Stimulated activated naive B cell treated with anti-CD40 and anti-IgM and Interleukin-4, amounts not matched to agents 10 μg/mL and 1 μg/mL and 100 μg/mL, for 72 hours (primary cell): ENCODE data around the gene PYCR2.
"Not testable (repeated sequence)": the region's sequence is repeated elsewhere in the genome, so short reads cannot be mapped to it uniquely, and the experiment has no call there.

ENCODE experiments used
- ATAC-seq, 2 donors: fragments of 150-1000 bp; cut with Tn5 transposase; replicated peaks; 2 replicates each; pipeline ENCODE4 v1.10.0; 2021; ENCODE audit warnings: moderate library complexity in 1 of 2
- DNase-seq: peaks from one replicate; pipeline ENCODE4 v3.0.0; 2021
- H3K27ac Mint-ChIP-seq: one replicate; pipeline ENCODE4 v1.8.0; 2022; ENCODE audit warnings: mild to moderate bottlenecking, mixed read lengths
- H3K27me3 Mint-ChIP-seq, 2 donors: one replicate each; pipeline ENCODE4 v1.8.0; 2022; ENCODE audit warnings: mixed read lengths in 2 of 2
- H3K36me3 Mint-ChIP-seq, 2 donors: one replicate each; pipeline ENCODE4 v1.8.0; 2022; ENCODE audit warnings: mixed read lengths in 2 of 2, mild to moderate bottlenecking in 1 of 2
- H3K4me1 Mint-ChIP-seq, 2 donors: one replicate each; pipeline ENCODE4 v1.8.0; 2022; ENCODE audit warnings: mixed read lengths in 2 of 2, mild to moderate bottlenecking in 1 of 2
- H3K4me3 Mint-ChIP-seq, 2 donors: one replicate each; pipeline ENCODE4 v1.8.0; 2022; ENCODE audit warnings: mild to moderate bottlenecking in 2 of 2, mixed read lengths in 2 of 2, moderate library complexity in 1 of 2
- H3K9me3 Mint-ChIP-seq, 2 donors: one replicate each; pipeline ENCODE4 v1.8.0; 2022; ENCODE audit warnings: mixed read lengths in 2 of 2, mild to moderate bottlenecking in 1 of 2

Gene PYCR2

DNA sequence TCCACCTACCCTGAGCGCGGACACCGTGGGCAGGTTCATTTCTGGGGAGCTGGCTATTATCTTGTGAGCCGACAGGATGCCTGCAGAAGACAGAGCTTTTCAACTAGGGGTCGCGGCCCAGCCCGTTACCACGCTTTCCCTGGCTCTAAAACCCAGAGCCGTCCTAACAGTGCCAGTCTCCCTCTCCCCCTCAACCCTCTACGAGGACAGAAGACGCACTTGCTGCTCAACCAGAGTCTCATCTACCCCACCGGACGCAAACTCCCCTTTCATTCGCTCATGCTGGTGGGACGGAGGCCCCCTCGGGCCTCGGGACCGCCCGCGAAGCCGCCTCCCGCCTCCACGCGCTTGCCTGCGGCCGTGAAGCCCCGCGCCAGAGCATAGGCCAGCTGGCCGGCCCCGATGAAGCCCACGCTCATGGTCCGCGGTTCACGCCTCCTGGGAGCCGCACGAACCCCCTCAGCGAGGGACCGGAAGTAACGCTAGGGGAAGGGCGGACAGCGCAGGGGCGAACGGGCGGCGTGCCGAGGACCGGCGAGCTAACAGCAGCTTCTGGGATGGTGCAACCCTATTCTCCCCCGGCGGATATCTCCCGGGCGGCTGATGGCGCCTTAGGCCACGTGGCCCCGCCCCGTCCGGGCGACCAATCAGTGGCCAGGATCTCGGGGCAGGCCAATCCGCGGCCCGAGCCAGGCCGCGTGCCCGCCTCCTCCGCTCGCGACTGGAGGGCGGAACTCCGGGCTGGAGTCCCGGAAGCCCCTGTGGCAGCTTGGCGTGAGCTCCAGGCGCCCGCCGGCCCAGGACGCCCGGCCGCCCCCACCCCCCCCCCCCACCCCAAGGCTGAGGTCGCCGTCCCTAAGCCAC lies at the start of gene PYCR2:
Gene PYCR2 (minus strand): TSS at position 559 of the 864 bp plus-strand sequence. CDS start 140 bp downstream, at position 419.
- peak; percentile 98 for ATAC-seq
- Mint-ChIP-seq H3K27ac (peak within 1 kb of the TSS; percentile 99), H3K36me3 (peaks cover 11 to 22% of the 10 kb centered on the region in 2 donors), H3K4me1 (peaks cover 12 to 55% of the 10 kb centered on the region in 2 donors), H3K4me3 (peak within 1 kb of the TSS; percentile 97 to 100), H3K9me3 (no peaks in the 10 kb centered on the region), H3K27me3 (no peaks in the 10 kb centered on the region)
- peak; percentile 96 for DNase-seq

DNA sequence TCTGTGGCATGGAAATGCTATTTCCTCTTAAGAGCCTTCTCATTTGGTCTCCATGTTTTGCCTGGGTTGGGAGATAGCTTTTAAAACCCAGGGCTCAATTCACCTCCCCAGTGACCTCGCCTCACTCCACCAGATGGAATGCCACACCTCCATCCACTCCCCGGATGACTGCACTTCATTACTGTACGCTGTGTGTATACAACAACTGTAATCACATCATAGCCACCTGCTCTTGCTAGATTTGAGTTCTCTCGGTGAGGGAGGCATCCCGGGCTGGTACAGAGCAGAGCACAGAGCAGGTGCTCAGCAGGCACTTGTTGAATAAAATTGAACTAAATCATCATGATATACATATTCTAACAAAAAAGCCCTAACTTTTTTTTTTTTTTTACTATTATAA lies 49.1 kb upstream of the PYCR2 start:
- Mint-ChIP-seq H3K27ac (no peak overlapping the region), H3K36me3 (peaks cover 7 to 10% of the 10 kb centered on the region in 2 donors), H3K4me1 (peaks cover 14 to 24% of the 10 kb centered on the region in 2 donors), H3K4me3 (no peak overlapping the region), H3K9me3 (no peaks in the 10 kb centered on the region), H3K27me3 (no peaks in the 10 kb centered on the region)
- DNase-seq (no peak), ATAC-seq (no peak)

DNA sequence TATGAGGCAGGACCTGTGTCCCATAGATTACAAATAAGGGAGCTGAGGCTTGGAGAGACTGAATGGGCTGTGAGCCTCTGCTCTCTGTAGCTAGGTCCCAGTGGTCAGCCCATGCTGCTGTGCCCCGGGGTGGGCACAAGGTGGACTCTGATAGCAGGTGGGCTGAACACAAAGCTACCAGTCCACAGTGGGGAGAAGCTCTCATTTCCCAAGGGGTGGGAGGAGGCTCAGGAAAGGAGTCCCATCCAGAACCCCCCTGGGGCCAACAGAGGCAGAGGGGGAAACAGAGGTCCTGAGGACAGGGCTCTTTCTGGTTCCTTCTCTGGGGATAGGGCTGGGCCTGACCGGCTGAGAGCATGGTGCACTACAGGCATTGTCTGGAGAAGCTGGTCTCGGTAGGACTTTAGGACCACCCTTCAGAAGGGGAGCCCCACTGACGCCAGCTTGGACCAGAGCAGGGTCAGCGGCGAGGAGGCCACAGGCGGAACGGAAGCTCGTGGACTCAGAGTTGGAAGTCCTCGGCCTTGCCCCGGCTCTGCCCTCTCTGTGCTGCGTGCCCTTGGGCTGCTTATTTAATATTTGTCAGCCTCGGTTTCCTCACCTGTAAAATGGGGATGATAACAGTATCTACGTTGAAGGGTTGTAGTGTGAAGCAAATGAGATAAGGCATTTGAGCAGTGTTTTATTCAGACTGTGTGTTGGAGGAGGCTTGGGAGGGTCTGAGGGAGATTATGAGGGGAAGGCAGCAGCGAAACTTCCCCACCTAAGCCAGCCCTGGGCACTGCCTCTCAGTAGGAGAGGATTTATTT lies 48.5 kb upstream of the PYCR2 start:
- Mint-ChIP-seq H3K9me3 (no peaks in the 10 kb centered on the region), H3K36me3 (peaks cover 6 to 8% of the 10 kb centered on the region in 2 donors), H3K27ac (no peak overlapping the region), H3K4me3 (no peak overlapping the region), H3K4me1 (peaks cover 8 to 18% of the 10 kb centered on the region in 2 donors), H3K27me3 (no peaks in the 10 kb centered on the region)
- DNase-seq = no peak
- ATAC-seq = no peak

DNA sequence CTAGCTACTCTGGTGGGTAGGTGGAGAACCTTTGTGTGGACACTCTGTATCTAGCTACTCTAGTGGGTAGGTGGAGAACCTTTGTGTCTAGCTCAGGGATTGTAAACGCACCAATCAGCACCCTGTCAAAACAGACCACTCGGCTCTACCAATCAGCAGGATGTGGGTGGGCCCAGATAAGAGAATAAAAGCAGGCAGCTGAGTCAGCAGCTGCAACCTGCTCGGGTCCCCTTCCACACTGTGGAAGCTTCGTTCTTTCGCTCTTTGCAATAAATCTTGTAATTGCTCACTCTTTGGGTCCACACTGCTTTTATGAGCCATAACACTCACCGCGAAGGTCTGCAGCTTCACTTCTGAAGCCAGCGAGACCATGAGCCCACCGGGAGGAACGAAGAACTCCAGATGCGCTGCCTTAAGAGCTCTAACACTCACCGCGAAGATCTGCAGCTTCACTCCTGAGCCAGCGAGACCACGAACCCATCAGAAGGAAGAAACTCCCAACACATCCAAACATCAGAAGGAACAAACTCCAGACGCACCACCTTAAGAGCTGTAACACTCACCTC lies 46.6 kb upstream of the PYCR2 start:
- not testable (repeated sequence) for H3K27ac Mint-ChIP-seq, H3K4me1 Mint-ChIP-seq, ATAC-seq, H3K36me3 Mint-ChIP-seq, H3K27me3 Mint-ChIP-seq, DNase-seq, H3K9me3 Mint-ChIP-seq, H3K4me3 Mint-ChIP-seq

DNA sequence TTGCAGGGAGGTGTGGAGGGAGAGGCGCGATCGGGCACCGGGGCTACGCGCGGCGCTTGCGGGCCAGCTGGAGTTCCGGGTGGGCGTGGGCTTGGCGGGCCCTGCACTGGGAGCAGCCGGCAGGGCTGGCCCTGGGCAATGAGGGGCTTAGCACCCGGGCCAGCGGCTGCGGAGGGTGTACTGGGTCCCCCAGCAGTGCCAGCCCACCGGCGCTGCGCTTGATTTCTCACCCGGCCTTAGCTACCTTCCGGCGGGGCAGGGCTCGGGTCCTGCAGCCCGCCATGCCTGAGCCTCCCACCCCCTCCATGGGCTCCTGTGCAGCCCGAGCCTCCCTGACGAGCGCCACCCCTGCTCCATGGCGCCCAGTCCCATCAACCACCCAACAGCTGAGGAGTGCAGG lies 45.7 kb upstream of the PYCR2 start:
- DNase-seq, H3K27ac Mint-ChIP-seq, H3K36me3 Mint-ChIP-seq, H3K27me3 Mint-ChIP-seq, ATAC-seq, H3K4me3 Mint-ChIP-seq, H3K9me3 Mint-ChIP-seq, H3K4me1 Mint-ChIP-seq: not testable (repeated sequence)

DNA sequence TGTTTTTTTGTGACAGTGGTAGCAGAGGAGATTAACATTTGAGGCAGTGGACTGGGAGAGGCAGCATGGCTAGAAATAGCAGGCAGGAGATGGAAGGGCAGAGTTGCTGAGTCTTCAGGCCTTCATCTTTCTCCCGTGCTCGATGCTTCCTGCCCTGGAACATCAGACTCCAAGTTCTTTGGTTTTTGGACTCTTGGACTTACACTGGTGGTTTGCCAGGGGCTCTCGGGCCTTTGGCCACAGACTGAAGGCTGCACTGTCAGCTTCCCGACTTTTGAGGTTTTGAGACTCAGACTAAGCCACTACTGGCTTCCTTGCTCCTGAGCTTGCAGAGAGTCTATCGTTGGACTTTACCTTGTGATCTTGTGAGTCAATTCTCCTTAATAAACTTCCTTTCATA lies 41.2 kb upstream of the PYCR2 start:
- Mint-ChIP-seq H3K4me3 (no peak overlapping the region), H3K9me3 (no peaks in the 10 kb centered on the region), H3K27ac (no peak overlapping the region), H3K27me3 (peaks cover 9 to 10% of the 10 kb centered on the region in 2 donors), H3K4me1 (peaks cover 2 to 9% of the 10 kb centered on the region in 2 donors), H3K36me3 (no peaks in the 10 kb centered on the region)
- no peak for DNase-seq
- no peak for ATAC-seq

DNA sequence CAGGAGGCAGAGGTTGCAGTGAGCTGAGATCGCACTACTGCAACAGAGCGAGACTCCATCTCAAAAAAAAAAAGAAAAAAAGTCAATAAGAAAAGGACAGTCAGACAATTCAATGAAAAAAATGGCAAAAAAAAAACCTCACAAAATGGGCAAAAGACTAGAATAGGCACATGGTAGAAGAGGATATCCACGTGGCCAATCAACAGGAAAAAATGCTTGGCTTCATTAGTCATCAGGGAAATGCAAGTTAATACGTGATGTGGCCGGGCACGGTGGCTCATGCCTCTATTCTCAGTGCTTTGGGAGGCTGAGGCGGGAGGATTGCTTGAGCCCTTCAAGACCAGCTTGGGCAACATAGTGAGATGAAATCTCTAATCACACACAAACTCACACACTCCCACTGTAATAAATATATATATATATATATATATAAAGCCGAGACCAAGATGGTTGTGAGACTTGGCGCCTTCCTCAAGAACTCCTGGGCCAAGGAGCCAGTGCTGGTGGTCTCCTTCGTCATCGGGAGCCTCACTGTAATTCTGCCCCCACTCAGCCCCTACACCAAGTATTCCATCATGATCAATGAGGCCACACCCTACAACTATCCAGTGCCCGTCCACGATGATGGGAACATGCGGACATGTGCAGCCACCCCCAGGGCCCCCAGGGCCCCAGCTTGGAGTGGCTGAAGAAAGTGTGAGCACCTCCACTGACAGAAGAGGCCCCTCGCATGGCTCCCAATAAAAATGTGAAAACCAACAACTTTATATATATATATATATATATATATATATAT lies 39.9 kb upstream of the PYCR2 start:
- peaks cover 2 to 9% of the 10 kb centered on the region in 2 donors for H3K4me1 Mint-ChIP-seq
- H3K27me3 Mint-ChIP-seq = peaks cover 10 to 13% of the 10 kb centered on the region in 2 donors
- ATAC-seq (no peak), DNase-seq (no peak)
- H3K27ac Mint-ChIP-seq = no peak overlapping the region
- no peak overlapping the region for H3K4me3 Mint-ChIP-seq
- H3K36me3 Mint-ChIP-seq = no peaks in the 10 kb centered on the region
- H3K9me3 Mint-ChIP-seq = no peaks in the 10 kb centered on the region

DNA sequence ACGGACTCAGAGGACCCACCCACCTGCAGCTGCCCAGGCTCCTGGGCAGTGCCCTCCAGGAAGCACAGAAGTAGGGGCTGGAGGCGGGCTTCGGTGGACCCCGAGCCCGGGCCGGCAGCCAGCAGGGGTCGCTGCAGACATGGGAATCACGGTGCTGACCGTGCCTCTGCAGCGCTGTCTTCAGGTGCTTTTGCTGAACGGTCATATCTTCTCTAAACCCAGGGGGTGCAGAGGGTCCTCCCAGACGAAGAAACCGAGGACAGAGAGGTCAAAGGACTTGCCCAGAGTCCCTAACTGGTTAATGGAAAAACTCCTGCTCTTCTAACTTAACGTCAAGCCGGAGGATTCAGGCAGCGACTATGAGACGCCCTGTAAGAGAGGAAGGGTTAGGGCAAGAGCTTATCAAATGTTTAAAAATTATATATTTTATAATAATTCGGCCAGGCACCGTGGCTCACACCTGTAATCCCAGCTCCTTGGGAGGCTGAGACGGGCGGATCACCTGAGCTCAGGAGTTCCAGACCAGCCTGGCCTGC lies 38.5 kb upstream of the PYCR2 start:
- H3K27ac Mint-ChIP-seq = no peak overlapping the region
- H3K36me3 Mint-ChIP-seq = no peaks in the 10 kb centered on the region
- no peak overlapping the region for H3K4me3 Mint-ChIP-seq
- DNase-seq (peak; percentile 39), ATAC-seq (peak; percentile 86 to 91)
- peaks cover 10 to 13% of the 10 kb centered on the region in 2 donors for H3K27me3 Mint-ChIP-seq
- H3K9me3 Mint-ChIP-seq = no peaks in the 10 kb centered on the region
- H3K4me1 Mint-ChIP-seq = peaks cover 2 to 9% of the 10 kb centered on the region in 2 donors

DNA sequence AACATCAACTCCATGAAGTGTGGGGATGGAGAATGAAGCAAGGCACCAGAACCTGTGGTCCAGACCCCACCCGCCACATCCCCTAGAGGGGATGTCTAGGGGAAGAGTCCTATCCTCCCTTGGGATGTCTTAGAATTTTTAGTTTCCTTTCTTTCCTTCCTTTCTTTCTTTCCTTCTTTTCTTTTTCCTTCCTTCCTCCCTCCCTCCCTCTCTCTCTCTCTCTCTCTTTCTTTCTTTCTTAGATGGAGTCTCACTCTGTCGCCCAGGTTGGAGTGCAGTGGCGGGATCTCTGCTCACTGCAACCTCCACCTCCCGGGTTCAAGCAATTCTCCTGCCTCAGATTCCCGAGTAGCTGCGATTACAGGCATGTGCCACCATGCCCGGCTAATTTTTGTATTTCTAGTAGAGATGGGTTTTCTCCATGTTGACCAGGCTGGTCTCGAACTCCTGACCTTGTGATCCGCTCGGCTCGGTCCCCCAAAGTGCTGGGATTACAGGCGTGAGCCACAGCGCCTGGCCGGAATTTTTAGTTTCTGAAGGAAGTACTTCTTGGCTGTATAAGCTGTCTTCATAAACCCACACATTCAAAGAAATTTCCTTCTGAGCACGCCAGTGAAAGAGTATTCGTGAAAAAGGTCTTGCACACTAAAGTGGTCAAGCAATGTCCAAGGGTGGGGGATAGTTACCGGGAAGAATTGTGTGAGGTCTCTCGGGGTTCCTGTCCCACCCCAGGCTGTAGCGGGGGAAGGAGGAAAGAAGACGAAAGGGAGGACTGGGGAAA lies 37.8 kb upstream of the PYCR2 start:
- Mint-ChIP-seq H3K9me3 (no peaks in the 10 kb centered on the region), H3K27me3 (peaks cover 10 to 13% of the 10 kb centered on the region in 2 donors), H3K27ac (peak overlapping the region; percentile 7), H3K4me3 (no peak overlapping the region), H3K36me3 (no peaks in the 10 kb centered on the region), H3K4me1 (peaks cover 2 to 9% of the 10 kb centered on the region in 2 donors)
- ATAC-seq (no peak), DNase-seq (no peak)

DNA sequence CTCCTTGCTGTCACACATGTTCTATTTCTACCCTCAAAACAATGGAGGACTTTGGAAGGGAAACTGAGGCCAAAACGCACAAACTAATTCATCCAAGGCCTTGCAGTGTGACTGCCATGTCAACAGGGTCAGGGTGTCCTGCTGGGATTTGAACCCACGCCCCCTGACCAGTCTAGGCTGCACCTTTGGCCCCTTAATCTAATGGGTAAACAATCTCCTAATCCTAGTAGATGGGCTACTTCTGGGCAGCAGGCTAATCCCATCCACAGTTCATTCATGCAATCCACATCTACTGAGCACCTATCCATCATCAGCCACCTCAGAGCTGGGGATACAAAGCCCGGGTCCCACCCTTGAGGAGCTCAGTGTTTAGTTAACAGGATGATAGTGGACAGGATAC lies 34.0 kb upstream of the PYCR2 start:
- Mint-ChIP-seq H3K4me1 (peaks cover 2 to 9% of the 10 kb centered on the region in 2 donors), H3K27me3 (peaks cover 19 to 26% of the 10 kb centered on the region in 2 donors), H3K36me3 (no peaks in the 10 kb centered on the region), H3K27ac (no peak overlapping the region), H3K9me3 (no peaks in the 10 kb centered on the region), H3K4me3 (no peak overlapping the region)
- DNase-seq (no peak), ATAC-seq (no peak)

DNA sequence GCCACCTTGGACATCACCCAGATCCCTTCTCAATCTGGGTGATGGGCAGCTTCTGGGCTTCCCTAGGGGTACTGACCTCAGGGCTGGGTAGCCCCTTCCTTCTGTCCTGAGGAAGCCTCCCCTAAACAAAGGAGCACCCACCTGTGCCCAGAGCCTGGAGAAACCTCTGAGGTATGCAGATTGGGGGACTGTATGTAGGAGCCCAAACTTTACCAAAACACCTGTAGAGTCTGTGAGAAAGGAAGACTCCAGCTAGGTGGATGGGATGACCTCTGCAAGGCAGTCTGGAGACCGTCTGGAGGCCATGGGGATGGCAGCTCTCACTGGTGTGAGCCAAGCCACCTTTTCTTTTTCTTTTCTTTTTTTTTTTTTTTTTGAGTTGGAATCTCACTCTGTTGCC lies 30.7 kb upstream of the PYCR2 start:
- no peak for DNase-seq
- Mint-ChIP-seq H3K4me3 (no peak overlapping the region), H3K9me3 (no peaks in the 10 kb centered on the region), H3K27me3 (peaks cover 36 to 39% of the 10 kb centered on the region in 2 donors), H3K36me3 (no peaks in the 10 kb centered on the region), H3K27ac (no peak overlapping the region), H3K4me1 (peaks cover 0 to 4% of the 10 kb centered on the region in 2 donors)
- no peak for ATAC-seq

DNA sequence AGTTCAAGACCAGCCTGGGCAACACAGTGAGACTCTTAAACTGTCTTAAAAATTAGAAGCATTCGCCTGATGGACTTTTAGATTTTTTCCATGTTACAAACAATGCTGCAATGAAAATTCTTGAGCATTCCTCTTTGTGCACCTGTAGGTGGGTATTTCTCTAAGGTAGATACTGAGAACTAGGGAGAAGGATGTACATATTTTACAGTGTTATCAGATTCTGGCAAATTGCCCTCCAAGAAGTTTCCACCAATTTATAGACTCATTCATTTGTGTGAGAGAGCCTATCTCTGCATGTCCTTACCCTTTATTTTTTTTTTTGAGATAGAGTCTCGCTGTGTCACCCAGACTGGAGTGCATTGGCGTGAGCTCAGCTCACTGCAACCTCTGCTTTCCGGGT lies 29.3 kb upstream of the PYCR2 start:
- H3K36me3 Mint-ChIP-seq = no peaks in the 10 kb centered on the region
- no peak overlapping the region for H3K27ac Mint-ChIP-seq
- H3K9me3 Mint-ChIP-seq = no peaks in the 10 kb centered on the region
- peaks cover 35 to 36% of the 10 kb centered on the region in 2 donors for H3K27me3 Mint-ChIP-seq
- DNase-seq (no peak), ATAC-seq (no peak)
- peaks cover 0 to 4% of the 10 kb centered on the region in 2 donors for H3K4me1 Mint-ChIP-seq
- no peak overlapping the region for H3K4me3 Mint-ChIP-seq

DNA sequence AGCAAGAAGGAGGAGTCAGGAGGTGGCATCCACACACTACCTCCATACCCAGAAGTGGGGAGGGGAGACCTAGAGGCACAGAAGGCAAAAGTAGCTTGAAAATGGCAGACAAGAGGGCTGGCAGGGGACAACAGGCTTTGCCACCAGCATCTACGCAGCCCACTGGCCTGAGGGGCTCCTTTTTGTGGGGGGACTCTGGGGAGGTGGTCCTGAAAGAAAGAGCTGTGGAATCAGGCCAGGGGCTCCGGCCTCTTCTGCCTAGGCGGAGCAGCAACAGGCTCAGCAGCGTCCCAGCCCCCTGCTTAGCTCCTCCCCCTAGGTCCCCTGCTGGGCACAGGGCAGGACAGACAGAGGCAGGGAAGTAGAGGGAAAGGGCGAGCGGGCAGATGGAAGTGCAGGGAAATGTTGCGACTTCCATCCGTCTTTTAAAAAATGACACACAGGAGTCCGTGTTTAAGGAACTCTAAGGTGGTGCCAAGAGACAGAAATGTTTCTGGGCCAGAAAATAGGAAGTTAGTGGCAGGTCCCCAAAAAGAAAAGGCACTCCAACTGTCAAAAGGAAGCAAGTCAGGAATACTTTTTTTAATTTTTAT lies 27.0 kb upstream of the PYCR2 start:
- H3K36me3 Mint-ChIP-seq = no peaks in the 10 kb centered on the region
- H3K4me3 Mint-ChIP-seq = no peak overlapping the region
- ATAC-seq = no peak
- no peaks in the 10 kb centered on the region for H3K9me3 Mint-ChIP-seq
- no peak for DNase-seq
- H3K27ac Mint-ChIP-seq = peak overlapping the region; percentile 53
- H3K4me1 Mint-ChIP-seq = peaks cover 0 to 4% of the 10 kb centered on the region in 2 donors
- H3K27me3 Mint-ChIP-seq = peaks cover 42 to 45% of the 10 kb centered on the region in 2 donors
